GM10266 (cell line): Measurements from ENCODE around the gene GRM4.

Source experiments
- DNase-seq: peaks from one replicate; pipeline ENCODE4 v3.0.0; 2012; ENCODE audit errors: extremely low spot score
- TF ChIP-seq, protein P1 (sequence below): IDR thresholded peaks from 2 replicates; pipeline ENCODE4 v1.5.1; 2012; ENCODE audit warnings: mild to moderate bottlenecking, low read depth; ENCODE audit not compliant: control insufficient read depth, insufficient read depth; ENCODE audit errors: missing control alignments

GRM4 gene

DNA sequence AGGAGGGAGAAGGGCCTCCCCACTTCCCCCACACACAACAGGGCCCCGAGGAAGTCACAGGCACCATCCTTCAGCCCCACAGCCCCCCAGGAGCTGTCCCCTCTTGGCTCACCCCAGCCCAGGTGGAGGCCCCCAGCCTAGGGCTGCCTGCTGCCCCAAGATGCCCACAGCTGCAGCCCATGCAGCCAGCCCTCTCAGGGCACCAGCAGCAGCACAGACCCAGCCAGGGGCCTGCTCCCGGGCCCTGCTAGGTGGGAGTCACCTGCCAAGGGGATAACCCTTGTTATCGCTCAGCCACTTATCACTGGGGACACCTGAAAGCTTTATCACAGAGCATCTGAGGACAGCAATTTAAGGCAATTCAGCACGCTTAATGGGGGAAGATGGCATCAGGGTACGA, 55.0 kb downstream of the GRM4 start:
- DNase-seq = no peak
- TF ChIP-seq, protein P1, sequence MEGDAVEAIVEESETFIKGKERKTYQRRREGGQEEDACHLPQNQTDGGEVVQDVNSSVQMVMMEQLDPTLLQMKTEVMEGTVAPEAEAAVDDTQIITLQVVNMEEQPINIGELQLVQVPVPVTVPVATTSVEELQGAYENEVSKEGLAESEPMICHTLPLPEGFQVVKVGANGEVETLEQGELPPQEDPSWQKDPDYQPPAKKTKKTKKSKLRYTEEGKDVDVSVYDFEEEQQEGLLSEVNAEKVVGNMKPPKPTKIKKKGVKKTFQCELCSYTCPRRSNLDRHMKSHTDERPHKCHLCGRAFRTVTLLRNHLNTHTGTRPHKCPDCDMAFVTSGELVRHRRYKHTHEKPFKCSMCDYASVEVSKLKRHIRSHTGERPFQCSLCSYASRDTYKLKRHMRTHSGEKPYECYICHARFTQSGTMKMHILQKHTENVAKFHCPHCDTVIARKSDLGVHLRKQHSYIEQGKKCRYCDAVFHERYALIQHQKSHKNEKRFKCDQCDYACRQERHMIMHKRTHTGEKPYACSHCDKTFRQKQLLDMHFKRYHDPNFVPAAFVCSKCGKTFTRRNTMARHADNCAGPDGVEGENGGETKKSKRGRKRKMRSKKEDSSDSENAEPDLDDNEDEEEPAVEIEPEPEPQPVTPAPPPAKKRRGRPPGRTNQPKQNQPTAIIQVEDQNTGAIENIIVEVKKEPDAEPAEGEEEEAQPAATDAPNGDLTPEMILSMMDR = no peak

DNA sequence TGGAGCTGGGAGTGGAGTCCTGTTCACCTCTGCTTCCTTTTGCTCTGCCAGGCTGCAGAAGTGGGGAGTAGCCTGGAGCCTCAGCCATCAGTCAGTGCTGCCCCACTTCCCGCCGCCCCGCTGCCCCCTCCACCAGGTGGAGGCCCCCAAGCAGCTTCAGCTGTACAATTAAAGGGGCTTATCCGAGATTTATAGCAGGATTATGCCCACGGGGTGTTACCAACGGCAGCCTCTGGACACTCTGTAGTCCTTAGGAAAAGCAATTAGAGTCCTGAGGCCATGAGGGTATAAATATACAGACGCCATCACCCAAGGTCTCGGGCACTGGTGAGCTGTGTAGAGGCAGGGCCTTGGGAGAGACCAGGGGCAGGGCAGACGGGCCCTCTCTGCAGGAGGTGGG, 55.4 kb downstream of the GRM4 start:
- DNase-seq = no peak
- TF ChIP-seq, protein P1 = no peak

DNA sequence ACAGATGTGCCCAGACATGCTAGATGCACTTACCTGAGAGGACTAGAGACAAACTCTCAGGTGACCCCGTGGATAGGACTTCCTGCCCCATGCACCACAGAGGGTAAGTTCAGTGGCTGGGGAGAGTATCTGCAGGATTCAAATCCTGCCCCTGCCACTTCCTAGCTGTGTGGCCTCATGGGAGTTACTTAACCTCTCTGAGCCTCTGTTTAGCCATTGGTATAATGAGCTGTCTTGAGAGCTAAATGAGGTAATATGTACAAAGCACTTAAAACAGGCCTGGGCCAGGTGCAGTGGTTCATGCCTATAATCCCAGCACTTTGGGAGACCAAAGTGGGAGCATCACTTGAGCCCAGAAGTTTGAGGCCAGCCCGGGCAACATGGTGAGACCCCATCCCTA, 59.3 kb downstream of the GRM4 start:
- TF ChIP-seq, protein P1 = no peak

DNA sequence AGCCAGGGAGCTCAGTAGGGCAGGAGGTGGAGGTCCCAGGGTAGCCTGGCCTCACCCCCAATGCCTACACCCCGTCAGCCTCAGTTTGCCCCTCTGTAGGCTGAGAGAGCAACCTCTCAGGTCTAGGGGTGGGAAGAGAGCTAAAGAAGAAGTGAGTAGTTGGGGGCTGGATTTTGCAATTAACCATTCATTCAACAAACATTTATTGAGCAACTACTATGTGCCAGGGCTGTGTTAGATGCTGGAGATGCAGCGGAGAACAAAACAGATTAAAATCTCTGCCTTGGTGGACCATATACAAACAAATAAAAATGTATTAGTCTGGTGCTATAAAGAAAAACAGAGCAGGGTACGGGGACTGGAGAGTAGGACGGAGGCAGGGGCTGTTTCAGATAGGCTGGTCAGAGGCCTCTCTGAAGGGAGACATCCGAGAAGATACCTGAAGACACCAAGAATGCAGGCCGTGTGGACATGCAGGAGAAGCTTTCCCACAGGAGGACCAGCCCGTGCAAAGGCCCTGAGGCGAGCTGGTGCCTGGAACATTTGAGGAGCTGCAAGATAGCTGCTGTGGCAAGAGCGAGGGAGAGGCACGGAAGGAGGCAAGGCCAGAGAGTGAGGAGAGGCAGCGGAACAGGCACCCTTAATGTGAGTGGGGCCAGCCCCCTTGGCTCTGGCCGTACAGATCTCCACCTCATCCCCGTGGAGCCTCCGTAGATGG, 60.3 kb downstream of the GRM4 start:
- TF ChIP-seq, protein P1 = no peak
- no peak for DNase-seq

More for the DNA sequence above, 59.3 kb downstream of the GRM4 start:
- no peak for DNase-seq

DNA sequence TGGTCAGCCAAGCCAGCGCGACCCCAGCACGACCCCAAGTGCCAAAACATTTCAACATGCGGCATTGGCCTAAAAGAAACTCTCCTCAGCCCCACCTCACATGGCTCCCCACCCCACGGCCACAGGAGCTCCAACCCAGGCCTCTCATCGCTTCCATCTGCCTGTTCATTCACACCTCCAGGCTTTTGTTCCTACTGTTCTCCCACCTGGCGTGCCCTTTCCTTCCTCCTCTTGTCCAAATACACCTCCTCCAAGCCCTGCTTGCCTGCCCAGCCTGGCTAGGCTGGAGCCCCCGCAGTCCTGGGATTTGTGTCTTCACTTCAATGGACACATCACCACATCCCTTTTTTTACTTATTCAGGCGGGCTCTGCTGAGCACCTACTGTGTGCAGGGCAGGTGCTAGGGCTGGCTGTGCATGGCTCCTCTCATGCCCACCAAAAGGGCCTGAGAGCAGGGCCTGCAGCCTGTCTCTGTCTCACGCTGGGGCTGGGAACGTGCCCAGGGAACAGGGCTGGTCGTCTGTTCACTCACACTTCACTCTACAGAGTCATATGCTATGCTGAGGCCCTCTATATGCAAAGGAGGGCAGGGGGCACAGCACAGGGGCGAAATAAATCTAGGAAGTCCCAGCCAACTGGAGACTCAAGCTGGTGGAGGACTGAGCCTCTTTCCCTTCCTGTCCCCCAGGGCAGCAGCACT, 61.1 kb downstream of the GRM4 start:
- DNase-seq = no peak
- TF ChIP-seq, protein P1 = no peak

DNA sequence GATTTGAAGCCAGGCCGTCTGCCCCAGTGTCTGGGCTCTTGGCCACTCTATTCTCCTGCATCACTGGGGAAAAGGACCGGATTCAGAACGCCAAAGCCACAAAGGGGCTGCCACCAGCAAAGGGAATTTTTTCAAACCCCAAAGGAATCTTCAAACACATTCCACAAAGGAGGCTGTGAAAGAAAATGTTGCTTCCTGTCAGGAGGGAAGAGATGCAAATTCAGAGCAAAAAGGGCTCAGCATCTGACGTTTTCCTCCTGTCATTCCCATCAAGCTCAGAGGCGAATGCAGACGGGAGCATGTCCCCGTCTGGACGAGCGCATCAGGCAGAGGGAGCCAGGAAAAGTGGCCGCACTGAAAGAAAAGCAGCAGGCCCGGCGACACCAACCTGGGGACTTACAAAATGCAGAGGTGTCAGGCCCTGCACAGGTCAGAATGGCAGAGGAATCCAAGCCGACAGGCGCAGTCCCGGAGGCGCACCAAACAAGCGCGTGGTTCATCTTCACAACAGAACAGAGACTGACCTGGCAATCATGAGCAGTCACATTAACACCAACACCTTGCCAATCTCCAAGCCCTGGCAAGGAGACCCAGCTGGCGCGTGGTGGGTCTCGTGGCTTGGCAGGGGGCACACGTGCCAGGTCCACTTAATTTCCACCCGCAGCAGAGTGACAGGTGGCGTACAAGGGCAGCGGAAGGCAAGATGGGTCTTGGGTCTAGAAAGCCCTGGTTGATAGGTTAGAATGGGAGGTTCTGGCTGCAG, 62.8 kb downstream of the GRM4 start:
- DNase-seq = no peak
- TF ChIP-seq, protein P1 = no peak

DNA sequence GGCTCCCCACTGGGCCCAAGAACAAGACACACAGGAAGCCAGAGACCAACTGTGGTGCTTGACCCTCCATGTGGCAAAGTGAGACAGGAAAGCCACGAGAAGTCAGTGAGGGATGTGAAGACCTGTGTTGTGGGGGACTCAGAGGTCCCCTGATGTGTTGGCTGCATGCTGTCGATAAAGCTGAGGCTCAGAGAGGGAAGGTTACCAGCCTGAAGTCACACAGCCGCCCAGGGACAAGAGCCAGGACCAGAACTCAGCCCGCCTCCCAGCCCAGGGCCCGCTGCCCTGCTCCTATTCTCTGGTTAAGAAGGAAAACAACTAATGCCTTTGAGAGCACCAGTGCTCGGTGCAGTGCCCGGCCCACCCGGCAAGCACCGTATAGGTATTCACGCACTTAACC, 63.5 kb downstream of the GRM4 start:
- DNase-seq = no peak
- TF ChIP-seq, protein P1 = no peak
